Sigmoid colon (tissue), 7 donors: ENCODE measurements around the gene RASSF4. TPM values are rescaled to one million over a fixed set of nuclear protein-coding genes. Genes with fewer than 3 reads are reported as not detected.

Experiments used
- DNase-seq: peaks from one replicate; pipeline ENCODE4 v3.0.0-alpha.2; 2019
- H3K27ac ChIP-seq, 4 donors: fragments of 200-600 bp; sonication (generic); one replicate each; pipeline ENCODE4 v1.5.1; 2016 to 2019; ENCODE audit warnings: mild to moderate bottlenecking in 1 of 4
- H3K27me3 ChIP-seq, 3 donors: fragments of 200-600 bp; sonication (generic); one replicate each; pipeline ENCODE4 v1.5.1; 2019; ENCODE audit warnings: mild to moderate bottlenecking in 1 of 3
- H3K36me3 ChIP-seq, 4 donors: fragments of 200-600 bp; sonication (generic); one replicate each; pipeline ENCODE4 v1.5.1; 2016 to 2019
- H3K4me1 ChIP-seq, 4 donors: fragments of 200-600 bp; sonication (generic); one replicate each; pipeline ENCODE4 v1.5.1; 2017 to 2019
- H3K4me3 ChIP-seq, 4 donors: fragments of 200-600 bp; sonication (generic); one replicate each; pipeline ENCODE4 v1.5.1; 2017 to 2019; ENCODE audit warnings: mild to moderate bottlenecking in 2 of 4, moderate library complexity in 1 of 4
- H3K9me3 ChIP-seq, 4 donors: fragments of 200-600 bp in 3 of 4; sonication (generic) in 3 of 4; one replicate each; pipeline versions ENCODE4 v1.5.1 to v1.6.1; 2013 to 2019
- EP300 ChIP-seq, 4 donors: sonication (generic); formaldehyde crosslinking; IDR thresholded peaks; one replicate each; pipeline ENCODE4 v1.6.1; 2017; ENCODE audit warnings: antibody characterized with exemption in 4 of 4
- POLR2A ChIP-seq, 2 donors: fragments of 450-650 bp; IDR thresholded peaks; one replicate each; pipeline ENCODE4 v1.6.1; 2016; ENCODE audit warnings: antibody characterized with exemption in 2 of 2, mild to moderate bottlenecking in 2 of 2, moderate library complexity in 2 of 2
- POLR2AphosphoS5 ChIP-seq, 4 donors: sonication (generic); formaldehyde crosslinking; IDR thresholded peaks; one replicate each; pipeline ENCODE4 v1.6.1; 2017; ENCODE audit warnings: antibody characterized with exemption in 4 of 4
- WGBS, 2 donors: extraction: QIAGEN DNeasy Blood & Tissue Kit; methylation state at CpG; one replicate each; pipeline ENCODE4 v1.1.7; 2013; 5-methylcytosine and 5-hydroxymethylcytosine counted together
- intact Hi-C: fragments of 100-400 bp; cut with DNase I; formaldehyde crosslinking; loops from one replicate; pipeline ENCODE4 v1.15.1; 2023
- polyA plus RNA-seq, 3 donors: library from polyadenylated mRNA; stranded (reverse); fragments of 200-250 nt; gene quantifications; one replicate each; pipeline ENCODE4 v1.2.3, GENCODE V29; 2013
- total RNA-seq, 4 donors: library from RNA; depleted of rRNA; stranded (reverse); fragments of >200 nt; gene quantifications; one replicate each; pipeline ENCODE4 v1.1.0, GENCODE V29; 2016
- TF ChIP-seq, protein P1 (sequence below), 4 experiments: fragments of 450-650 bp in 3 of 4; fragments of 200-600 bp in 1 of 4; IDR thresholded peaks; one replicate each; pipeline ENCODE4 v1.5.1; 2016 to 2019; ENCODE audit warnings: antibody characterized with exemption in 4 of 4, mild to moderate bottlenecking in 3 of 4, moderate library complexity in 2 of 4
- donor health status: healthy with polysubstance abuse.
- donor health status: Bipolar disorder and iron deficiency.
- donor health status: healthy.

RASSF4 gene
- total and polyA plus RNA-seq, 7 donors: 7.8 to 61.7 (median 23.2) TPM

DNA sequence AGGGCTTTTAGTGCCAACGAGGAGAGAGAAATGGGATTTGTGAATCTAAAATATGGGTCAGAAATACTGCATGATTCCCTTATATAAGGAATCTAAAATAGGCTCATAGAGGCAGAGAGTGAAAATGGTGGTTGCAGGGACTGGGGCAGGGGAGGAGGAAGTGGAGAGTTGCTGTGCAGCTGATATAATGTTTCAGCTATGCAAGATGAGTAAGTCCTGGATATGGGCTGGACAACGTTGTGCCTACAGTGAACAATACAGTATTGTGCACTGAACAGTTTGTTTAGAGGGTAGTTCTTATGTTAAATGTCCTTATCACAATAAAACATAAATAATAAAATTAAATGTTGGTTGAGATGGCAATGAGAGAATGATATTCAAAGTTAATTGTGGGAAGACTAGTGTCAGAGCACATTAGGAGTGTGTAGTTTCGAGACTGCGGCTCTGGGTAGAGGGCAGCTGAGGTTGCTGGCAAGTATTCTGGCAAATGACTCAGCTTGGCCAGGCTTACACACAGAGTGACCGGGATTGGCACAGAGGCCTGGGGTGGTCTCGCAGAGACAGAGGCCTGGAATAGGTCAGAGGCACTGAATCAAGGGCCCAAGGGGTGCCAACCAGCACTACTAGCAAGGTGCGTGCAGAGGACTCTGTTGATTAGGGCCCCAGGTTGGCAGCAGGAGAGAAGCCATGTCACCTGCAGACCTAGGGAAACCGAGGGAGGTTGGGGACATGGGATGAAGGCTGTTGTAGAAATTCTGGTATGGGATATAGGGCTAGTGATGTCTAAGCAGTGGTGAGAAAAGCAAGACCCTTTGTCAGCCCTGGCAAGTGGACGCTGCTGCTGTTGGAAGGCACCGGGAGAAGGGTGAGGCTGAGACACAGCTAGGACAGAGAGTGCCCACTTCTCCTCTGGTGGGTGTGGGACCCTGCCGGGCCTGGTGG, 21.8 kb downstream of the RASSF4 start:
- peak overlapping the region; percentile 88 to 92 (median 90) for H3K27ac ChIP-seq
- H3K27me3 ChIP-seq: no peaks in the 10 kb centered on the region
- intact Hi-C loops: loop anchor here (2.0 kb wide), 1 partner anchor 19 kb away; the partner anchor contains the start of gene ZNF22
- TF ChIP-seq, protein P1, sequence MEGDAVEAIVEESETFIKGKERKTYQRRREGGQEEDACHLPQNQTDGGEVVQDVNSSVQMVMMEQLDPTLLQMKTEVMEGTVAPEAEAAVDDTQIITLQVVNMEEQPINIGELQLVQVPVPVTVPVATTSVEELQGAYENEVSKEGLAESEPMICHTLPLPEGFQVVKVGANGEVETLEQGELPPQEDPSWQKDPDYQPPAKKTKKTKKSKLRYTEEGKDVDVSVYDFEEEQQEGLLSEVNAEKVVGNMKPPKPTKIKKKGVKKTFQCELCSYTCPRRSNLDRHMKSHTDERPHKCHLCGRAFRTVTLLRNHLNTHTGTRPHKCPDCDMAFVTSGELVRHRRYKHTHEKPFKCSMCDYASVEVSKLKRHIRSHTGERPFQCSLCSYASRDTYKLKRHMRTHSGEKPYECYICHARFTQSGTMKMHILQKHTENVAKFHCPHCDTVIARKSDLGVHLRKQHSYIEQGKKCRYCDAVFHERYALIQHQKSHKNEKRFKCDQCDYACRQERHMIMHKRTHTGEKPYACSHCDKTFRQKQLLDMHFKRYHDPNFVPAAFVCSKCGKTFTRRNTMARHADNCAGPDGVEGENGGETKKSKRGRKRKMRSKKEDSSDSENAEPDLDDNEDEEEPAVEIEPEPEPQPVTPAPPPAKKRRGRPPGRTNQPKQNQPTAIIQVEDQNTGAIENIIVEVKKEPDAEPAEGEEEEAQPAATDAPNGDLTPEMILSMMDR (IDR thresholded peaks at IDR 0.05): no peak
- TF ChIP-seq EP300 (IDR thresholded peaks at IDR 0.05): no peak
- TF ChIP-seq POLR2A (IDR thresholded peaks at IDR 0.05): no peak
- TF ChIP-seq POLR2AphosphoS5 (IDR thresholded peaks at IDR 0.05): peak in 3 of 4 donors; percentile 49 to 59 (median 51)
- DNase-seq: peak; percentile 83
- no peaks in the 10 kb centered on the region for H3K9me3 ChIP-seq
- WGBS, 2 donors: 58 to 72% methylated on average over 11 of the region's 11 CpGs
- H3K36me3 ChIP-seq: peaks cover 8 to 45% (median 16%) of the 10 kb centered on the region in 4 donors
- no peak overlapping the region for H3K4me3 ChIP-seq
- peaks cover 0 to 87% (median 66%) of the 10 kb centered on the region in 4 donors for H3K4me1 ChIP-seq

DNA sequence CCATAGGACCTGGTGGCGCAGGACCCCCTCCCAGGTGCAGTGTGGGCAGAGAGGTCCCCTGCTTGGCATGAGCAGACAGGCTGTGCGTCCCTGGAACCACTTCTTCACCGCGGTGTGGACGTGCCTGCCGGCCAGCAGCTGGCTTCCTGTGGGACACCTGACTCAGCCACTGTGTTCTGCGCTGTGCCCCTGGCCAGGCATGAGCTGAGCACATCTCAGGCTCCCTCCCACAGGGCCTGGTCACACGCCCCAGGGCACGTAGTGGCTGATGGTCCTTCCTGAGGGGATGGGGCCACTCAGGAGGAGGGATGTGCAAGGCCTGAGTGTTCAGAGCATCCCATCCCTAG, 22.5 kb downstream of the RASSF4 start:
- Histone ChIP-seq H3K27me3 (no peaks in the 10 kb centered on the region), H3K4me3 (no peak overlapping the region), H3K9me3 (no peaks in the 10 kb centered on the region), H3K27ac (peak overlapping the region; percentile 88 to 92 (median 90)), H3K36me3 (peaks cover 8 to 40% (median 13%) of the 10 kb centered on the region in 4 donors), H3K4me1 (peaks cover 0 to 81% (median 60%) of the 10 kb centered on the region in 4 donors)
- intact Hi-C loops: no loop called here
- TF ChIP-seq EP300 (IDR thresholded peaks at IDR 0.05) (no peak), POLR2AphosphoS5 (IDR thresholded peaks at IDR 0.05) (peak in 2 of 4 donors; percentile 38 to 60)
- DNase-seq: peak; percentile 72
- WGBS, 2 donors: 82 to 93% methylated on average over 9 of the region's 9 CpGs

DNA sequence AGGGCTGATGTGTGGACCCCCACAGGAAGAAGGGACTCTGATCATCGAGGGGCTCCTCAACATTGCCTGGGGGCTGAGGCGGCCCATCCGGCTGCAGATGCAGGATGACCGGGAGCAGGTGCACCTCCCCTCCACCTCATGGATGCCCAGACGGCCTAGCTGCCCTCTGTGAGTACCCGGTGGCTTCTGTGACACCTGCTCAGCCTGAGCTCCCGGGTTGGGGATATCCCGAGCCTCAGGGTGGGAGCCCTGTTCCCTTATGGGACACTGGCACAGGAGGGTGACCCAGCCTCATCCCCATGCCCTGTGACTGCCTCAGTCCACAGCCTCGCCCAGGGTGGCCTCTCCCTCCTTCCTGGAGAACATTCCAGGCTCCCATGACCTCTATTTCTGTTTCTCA, 22.9 kb downstream of the RASSF4 start:
- WGBS, 2 donors: 89% methylated on average over 9 of the region's 9 CpGs
- H3K36me3 ChIP-seq: peaks cover 8 to 36% (median 11%) of the 10 kb centered on the region in 4 donors

DNA sequence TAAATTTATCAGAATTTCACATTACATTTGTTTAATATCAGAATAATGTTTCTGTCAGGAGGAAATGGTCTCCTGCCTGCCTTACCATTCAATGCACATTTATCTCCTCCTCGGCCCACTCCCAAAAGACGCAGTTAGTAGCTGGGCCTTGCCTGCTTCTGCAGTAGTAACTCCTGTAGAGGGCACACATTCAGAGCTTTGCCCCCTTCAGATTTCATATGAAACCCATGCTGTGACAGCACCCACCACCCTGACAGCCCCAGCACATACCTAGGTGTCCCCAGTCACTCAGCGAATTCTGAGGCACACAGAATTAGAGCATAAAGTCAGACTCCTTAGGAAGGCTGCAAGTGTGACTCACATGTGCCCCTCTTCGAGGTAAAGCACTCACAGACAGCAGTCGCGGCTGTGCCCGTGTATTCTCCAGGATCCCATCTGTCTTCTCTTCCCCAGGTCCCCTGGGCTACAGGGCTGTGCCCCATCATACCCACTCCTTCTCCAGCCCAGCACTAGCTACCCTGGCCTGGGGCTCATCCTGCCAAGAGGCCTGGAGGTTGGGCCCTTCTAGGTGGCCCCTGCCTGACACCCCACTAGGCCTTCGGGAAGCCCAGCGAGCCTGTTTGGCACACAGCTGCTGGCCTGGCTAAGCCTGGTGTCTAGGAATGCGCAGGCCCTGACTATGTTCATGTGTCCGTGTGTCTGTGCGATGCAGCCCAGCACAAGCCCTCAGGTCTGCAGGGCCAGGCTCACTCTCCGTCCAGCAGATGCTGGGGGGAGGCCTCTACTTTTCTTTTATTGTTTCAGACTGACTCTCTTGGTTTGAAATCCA, 23.7 kb downstream of the RASSF4 start:
- TF ChIP-seq POLR2AphosphoS5 (IDR thresholded peaks at IDR 0.05) (no peak), EP300 (IDR thresholded peaks at IDR 0.05) (no peak), POLR2A (IDR thresholded peaks at IDR 0.05) (no peak)
- TF ChIP-seq, protein P1 (IDR thresholded peaks at IDR 0.05): no peak
- peak; percentile 59 for DNase-seq
- H3K27ac ChIP-seq: peak overlapping the region; percentile 51 to 92 (median 90)
- WGBS, 2 donors: 93 to 96% methylated on average over 13 of the region's 13 CpGs
- no peaks in the 10 kb centered on the region for H3K27me3 ChIP-seq
- H3K4me1 ChIP-seq: peaks cover 0 to 69% (median 48%) of the 10 kb centered on the region in 4 donors
- H3K36me3 ChIP-seq: peaks cover 2 to 33% (median 10%) of the 10 kb centered on the region in 4 donors
- intact Hi-C loops: no loop called here
- no peak overlapping the region for H3K4me3 ChIP-seq
- no peaks in the 10 kb centered on the region for H3K9me3 ChIP-seq

More for the DNA sequence above, 22.9 kb downstream of the RASSF4 start:
- DNase-seq: peak; percentile 67
- H3K4me3 ChIP-seq: no peak overlapping the region
- intact Hi-C loops: no loop called here
- H3K27ac ChIP-seq: peak overlapping the region; percentile 88 to 92 (median 90)
- no peaks in the 10 kb centered on the region for H3K9me3 ChIP-seq
- peaks cover 0 to 77% (median 56%) of the 10 kb centered on the region in 4 donors for H3K4me1 ChIP-seq
- no peaks in the 10 kb centered on the region for H3K27me3 ChIP-seq
- TF ChIP-seq POLR2AphosphoS5 (IDR thresholded peaks at IDR 0.05) (no peak), POLR2A (IDR thresholded peaks at IDR 0.05) (no peak), EP300 (IDR thresholded peaks at IDR 0.05) (no peak)
- TF ChIP-seq, protein P1 (IDR thresholded peaks at IDR 0.05): no peak
